NOMO-1 treated with DMSO at 0.1 percent for 48 hours (cell line): ENCODE data around the gene CHMP5.

Experiments used
- DNase-seq: peaks from one replicate; lab custom pipeline; 2025; ENCODE audit not compliant: unreplicated experiment; lab: John Stamatoyannopoulos, UW

Gene CHMP5

DNA sequence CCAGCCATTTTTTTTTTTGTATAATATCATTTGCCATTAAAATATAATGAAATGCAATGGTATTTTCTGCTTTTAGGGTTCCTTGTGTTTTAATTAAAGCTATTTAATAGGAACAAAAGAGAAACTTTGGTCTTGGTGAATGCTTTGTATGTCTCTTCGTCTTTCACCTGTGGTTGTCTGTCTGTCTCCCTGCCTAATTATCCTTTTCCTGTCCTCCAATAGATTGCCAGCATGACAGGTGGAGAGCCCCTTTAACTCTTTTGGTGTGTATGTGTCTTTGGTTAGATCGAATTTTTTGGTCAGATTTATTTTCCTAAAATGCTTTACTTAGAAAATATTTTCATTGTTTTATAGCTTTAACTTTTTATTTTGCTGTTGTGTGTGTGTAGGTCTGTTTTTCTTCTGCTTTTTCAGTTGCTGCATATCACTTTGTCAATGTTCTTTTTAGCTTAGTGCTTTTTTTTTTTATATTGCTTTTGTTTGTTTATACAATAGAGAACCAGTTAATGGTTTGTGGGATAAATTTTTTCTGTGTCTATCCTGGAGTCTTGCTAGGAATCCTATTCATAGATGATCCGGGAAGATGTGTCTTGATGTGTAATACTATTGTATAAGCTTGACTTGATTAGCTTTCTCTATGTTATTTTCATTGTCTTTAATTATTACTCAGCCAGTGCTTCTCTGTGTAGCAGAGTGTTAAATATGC, 8.6 kb downstream of the CHMP5 start:
- DNase-seq = no peak

DNA sequence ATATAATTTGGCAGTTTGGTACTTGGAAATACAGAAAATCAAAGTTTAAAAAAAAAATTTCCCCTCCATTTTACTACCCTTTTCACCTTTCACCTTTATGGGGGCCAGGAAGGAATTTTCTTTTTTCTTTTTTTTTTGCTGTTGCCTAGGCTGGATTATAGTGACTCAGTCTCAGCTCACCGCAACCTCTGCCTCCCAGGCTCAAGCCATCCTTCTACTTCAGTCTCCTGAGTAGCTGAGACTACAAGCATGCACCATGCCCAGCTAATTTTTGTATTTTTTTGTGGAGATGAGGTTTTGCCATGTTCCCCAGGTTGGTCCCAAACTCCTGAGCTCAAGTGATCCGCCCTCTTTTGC, 9.1 kb downstream of the CHMP5 start:
- DNase-seq = no peak

DNA sequence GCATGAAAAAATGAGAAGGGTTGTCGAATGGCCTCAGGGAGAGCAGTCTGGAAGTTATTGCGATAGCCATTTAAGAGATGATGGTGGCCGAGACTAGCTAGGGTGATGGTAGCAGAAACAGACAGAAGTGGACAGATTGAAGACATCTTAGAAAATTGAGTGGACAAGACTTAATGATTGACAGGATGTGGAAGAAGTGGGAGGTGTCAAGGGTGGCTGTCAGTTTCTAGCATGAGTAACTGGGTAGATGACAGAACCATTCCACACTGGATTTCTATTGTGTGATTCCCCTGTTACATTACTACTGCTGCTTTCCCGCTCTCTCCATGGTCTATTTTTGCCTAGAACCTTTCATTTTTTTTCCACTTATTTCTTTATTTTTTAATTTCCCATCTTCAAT, 12.6 kb downstream of the CHMP5 start:
- DNase-seq = no peak

DNA sequence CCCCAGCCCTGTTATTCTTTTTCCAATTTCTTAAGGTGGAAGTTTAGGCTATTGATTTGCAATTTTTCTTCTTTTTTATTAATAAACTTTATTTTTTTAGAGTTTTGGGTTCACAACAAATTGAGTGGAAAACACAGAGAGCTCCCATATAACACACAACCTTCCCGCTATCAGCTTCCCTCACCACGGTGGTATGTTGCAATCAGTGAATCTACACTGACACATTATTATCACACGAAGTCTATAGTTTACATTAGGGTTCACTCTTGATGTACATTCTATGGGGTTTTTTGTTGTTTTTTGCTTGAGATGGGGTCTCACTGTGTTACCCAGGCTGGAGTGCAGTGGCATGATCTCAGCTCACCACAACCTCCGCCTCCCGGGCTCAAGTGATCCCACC, 20.7 kb downstream of the CHMP5 start:
- no peak for DNase-seq

DNA sequence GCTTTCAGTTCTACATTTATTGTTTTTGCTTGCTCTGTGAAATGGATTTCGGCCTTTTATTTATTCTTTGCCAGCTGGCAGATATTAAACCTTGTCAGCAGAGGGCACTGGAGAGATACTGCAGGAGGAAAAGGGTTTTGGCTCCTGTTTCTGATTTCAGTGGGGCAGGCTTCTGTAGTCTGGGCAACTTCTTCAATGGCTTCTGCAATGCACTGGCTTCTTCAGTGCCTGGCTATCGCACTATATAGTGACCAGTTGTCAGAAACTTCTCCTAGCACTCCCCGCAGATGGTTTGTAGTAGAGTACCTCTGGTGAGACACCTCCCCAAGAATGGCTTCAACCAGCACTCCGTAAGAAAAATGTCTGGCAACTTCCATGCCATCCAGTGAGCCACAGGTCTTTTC, 22.2 kb downstream of the CHMP5 start:
- peak; percentile 93 for DNase-seq

DNA sequence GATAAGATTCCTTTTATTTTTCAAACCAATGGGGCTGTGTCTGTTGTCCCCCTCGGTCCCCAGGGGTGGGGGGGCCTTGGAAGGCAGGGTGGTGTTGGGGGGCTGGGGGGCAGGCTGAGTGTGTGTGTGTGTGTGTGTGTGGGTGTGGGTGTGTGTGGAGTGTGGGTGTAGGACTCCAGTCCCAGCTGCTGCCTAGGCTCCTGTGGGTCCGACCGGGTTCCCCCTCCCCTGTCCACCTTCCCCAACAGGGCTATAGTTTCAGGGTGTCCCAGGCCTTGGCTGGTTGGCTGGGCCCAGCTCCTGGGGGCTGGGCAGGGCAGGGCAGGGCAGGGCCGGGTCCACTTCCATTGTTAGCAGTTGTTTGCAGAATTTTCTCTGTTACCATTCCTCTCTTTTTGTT, 23.4 kb downstream of the CHMP5 start:
- DNase-seq = no peak

DNA sequence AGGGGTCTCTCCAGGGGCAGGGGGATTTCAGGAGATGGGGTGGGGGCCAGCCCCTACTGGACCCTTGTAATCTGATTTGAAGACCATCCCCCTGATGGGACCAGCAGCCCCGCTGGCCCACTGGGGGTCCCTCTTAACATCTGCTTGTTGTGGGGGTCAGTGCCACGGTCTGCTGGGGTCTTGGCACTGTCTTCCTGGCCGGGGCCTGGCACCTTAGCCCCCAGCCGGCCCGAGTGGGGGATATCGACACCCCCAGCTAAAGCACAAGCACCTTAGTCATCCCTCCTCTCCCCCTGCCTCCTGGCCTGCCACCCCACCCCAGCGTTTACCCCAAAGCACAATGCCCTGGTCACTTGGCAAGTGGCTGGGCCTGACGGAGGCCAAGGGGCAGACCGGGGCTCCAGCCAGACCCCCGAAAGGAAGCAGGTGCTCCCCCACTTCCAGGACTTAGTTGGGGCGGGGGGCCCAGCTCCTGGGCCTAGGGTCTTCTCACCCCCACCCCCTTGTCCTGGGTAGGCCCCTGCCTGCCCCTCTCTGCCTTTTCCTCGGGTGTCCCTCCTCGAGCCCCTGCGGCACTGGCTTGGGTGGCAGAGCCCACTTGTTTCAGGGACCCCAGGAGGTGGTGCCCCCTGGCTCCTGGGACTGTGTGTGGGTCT, 24.1 kb downstream of the CHMP5 start:
- DNase-seq = no peak

DNA sequence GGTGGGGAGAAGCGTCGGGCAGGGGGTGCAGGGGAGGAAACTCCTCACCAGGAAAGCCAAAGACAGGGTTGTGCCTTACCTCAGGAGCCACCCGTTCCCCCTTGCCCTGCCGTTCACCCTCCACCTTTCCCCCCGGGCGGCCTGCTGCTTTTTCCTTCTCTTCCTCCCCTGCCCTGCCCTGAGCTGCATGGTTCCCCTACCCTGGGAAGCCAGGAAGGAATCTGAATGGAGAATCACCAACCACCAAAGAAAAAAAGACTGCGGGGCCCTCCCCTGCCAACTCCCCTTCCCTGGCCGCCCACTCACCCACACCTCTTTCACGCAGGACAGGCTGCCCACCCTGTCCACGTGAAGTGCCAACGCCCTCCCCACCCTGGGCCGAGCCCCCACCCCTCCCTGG, 24.6 kb downstream of the CHMP5 start:
- DNase-seq = no peak

DNA sequence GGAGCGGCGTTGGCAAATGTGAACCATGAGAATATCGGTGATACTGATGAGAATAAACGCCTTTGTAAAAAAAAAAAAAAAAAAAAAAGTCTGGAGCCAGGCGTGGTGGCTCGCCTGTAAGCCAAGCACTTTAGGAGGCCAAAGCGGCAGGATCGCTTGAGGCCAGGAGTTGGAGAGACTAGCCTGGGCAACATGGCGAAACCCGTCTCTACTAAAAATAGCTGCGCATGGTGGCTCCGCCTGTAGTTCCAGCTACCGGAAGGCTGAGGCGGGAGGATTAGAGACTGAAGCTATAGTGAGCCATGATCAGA, 25.0 kb downstream of the CHMP5 start:
- DNase-seq = no peak

DNA sequence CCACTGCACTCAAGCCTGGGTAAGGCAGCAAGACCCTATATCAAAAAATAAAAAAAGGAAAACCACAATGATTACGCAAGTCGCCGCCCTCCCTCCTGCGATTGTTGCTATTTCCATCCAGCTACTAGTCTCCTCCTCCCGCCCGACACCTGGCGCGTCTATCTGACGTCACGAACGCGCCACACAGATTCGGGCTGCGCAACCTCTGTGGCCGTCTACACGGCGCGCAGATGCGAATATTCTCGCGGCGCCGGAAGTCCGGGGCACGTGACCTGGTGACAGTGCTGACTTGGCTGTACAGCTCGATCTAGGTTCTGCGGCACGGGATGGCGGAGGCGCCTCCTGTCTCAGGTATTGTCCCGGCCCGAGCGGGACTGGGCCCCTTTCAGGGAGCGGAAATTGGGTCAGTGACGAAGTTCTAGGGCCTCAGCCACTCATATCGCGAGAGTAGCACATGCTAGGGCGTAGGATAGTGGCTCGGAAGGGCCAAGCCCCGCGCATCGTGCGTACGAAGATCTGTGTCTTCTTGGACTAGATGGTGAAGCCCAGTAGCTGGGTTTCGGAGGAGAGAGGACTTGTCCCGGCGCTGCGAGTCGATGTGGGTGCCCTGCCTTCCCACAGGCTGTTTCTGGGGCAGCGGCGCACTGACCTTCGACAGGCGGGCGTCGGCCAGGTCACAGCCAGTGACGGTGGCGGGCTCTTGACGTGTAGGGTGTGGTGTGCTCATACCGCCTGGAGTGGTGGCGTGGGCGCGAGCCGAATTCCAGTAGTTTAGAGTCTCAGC, 25.6 kb downstream of the CHMP5 start, which contains the start of gene NFX1:
Gene NFX1, plus strand, starts transcription at position 270 of the 784 bp plus-strand sequence. Its CDS starts 57 bp downstream, at position 327.
- peak; percentile 100 for DNase-seq

DNA sequence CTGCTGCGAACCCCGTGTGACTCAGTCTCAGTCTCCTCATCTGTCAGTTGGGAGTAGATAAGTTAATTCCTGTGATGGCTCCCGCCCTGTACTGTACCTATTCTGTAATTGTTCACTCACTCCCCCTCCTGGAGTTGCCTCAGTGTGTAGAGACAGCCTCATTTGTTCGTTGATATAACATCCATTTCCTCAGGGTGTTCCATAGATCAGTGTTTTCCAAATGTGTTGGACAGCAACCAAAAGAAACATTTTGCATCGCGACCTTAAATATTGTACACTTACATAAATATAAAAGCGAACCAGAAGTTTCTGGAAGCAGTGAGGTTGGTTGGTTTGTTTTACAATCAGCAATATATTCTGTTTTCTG, 26.2 kb downstream of the CHMP5 start:
- DNase-seq = no peak

DNA sequence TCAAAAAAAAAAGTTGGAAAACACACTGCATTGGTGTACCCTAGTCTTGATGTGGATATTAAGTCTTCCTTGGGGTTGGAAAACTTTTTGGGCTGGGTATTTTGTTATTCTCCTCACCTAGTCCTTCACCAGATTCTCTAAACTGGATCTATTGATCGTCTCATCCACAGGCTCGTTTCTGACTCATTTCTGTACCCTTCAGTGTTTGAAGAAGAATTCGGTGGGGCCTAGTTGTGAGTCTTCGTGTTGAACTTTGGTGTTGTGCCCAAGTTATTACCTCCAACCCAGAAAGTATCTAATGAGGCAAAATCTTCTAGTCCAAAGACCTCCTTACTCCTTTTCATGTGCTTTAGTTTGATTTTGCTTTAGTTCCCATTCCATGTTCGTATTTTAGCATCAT, 27.1 kb downstream of the CHMP5 start:
- no peak for DNase-seq

DNA sequence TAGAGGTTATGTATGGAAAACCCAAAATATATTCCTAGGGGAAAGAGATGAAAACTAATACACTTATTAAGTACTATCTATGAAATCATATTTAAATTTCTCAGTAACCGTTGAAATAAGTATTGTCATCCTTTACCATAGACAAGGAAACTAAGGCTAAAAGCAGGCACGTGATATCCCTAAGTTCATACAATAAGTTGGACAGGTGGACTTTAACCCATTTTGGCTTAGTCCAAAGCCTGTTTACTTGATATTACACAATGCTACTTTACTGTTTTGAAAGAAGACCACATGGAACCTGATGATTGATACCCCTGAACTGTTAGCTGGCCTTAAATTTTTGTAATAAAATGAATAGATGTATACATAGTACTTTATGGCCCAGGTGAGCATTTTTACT, 28.9 kb downstream of the CHMP5 start:
- no peak for DNase-seq

DNA sequence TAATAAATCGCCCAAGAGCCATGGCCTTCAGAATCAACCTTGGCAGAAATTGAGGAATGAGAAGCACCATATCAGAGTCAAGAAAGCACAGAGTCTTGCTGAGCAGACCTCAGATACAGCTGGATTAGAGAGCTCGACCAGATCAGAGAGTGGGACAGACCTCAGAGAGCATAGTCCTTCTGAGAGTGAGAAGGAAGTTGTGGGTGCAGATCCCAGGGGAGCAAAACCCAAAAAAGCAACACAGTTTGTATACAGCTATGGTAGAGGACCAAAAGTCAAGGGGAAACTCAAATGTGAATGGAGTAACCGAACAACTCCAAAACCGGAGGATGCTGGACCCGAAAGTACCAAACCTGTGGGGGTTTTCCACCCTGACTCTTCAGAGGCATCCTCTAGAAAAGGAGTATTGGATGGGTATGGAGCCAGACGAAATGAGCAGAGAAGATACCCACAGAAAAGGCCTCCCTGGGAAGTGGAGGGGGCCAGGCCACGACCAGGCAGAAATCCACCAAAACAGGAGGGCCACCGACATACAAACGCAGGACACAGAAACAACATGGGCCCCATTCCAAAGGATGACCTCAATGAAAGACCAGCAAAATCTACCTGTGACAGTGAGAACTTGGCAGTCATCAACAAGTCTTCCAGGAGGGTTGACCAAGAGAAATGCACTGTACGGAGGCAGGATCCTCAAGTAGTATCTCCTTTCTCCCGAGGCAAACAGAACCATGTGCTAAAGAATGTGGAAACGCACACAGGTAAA, 30.0 kb downstream of the CHMP5 start:
- no peak for DNase-seq

DNA sequence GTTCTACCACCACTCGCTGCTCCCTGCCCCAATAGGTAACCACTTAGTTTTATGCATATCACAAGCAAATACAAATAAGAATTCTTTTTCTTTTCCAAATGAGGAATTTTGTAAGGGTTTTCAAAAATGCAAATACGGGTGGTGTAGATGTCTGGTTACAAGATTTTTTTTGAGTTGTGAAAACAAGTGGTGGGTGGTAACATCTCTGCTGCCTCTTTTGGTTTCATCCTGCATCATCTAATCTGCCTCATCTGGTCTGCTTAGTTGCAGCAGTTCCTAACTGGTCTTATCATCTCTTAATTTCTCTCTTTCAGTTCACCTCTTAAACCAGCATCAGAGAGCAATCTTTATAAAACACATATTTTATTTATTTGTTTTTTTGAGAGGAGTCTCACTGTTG, 30.7 kb downstream of the CHMP5 start:
- no peak for DNase-seq

DNA sequence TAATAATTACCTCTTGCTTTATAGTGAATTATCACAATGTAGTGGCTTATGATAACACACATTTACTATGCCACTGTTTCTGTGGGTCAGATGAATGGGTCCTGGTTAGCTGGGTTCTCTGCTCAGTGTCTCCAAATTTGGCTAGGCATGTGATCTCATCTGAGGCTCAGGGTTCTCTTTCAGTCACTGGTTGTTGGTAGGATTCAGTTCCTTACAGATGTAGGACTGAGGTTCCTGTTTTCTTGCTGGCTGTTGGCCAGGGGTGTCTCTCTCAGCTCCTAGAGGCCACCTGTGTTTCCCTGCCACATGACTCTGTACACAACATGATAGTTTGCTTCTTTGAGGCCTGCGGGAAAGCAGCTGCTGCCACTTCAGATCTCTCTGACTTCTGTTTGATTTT, 32.6 kb downstream of the CHMP5 start:
- DNase-seq = peak; percentile 97

DNA sequence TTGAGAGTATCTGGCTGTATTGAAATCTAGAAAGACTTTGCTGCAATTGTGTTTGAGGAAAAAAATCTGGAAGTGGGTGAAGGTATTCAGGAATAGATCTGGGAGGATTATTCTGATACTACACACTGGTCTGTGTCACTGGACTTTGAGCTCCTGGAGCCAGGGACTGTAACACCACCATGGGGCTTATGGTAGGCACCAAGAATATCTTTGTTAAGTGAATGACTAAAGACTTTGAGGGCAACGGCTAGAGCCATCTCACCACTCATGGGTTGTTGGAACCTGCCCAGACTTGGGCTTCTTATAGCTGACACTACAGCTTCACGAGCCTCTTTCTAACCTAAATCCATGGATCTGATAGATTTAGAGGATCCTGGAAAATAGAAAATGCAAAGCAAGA, 35.7 kb downstream of the CHMP5 start:
- DNase-seq = no peak

DNA sequence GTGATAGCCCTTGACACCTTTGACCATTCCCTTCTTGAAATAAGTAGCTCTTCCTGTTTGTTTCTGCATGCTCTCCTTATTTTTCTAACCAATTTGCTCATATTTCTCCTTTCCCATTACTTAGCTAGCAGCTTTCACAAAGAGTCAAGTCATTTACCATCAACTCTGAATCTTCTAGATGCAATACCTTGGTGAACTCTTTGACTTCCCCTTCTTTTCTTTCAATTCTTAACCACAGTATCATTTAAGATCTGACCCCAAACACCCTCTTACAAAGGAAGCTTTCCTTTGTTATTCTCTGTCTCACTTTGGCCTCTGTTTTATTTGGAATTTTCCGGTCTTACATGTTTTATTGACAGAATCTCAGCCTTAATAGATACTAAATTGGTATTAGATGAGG, 39.5 kb downstream of the CHMP5 start:
- DNase-seq = peak; percentile 58

DNA sequence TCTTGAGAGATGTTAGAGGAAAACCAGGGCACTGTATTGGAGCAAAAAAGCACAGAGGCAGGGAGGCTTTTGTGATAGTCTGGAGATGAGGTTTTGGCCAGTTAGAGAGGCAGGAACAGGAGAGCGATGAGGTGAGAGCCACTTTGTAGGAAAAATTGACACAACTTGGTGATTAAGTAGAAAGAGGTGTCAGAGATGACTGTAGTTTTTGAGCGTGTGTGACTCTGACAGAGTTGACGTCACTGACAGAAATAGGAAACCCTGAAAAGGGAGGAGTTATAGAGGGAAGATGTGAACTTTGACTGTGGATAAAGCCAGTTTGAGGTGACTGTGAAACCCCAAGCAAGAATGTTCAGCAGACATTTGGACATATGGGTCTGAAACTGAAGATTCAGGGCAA, 41.2 kb downstream of the CHMP5 start:
- no peak for DNase-seq

DNA sequence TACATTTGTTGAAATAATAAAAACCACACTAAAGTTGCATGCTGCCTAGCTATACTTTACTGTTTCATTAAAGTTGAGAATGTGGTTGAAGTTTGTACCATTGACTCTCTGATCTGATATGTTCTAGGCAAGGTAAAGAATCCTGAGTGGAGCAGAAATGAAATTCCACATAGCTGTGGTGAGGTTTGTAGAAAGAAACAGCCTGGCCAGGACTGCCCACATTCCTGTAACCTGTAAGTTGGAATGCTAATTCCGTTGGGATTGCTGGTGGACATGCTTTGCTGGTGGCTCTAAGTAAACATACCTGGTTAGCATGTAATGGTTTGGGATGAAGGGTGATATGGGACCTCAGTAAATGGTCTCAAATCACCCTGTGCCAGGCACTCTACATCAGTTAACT, 42.2 kb downstream of the CHMP5 start:
- no peak for DNase-seq

DNA sequence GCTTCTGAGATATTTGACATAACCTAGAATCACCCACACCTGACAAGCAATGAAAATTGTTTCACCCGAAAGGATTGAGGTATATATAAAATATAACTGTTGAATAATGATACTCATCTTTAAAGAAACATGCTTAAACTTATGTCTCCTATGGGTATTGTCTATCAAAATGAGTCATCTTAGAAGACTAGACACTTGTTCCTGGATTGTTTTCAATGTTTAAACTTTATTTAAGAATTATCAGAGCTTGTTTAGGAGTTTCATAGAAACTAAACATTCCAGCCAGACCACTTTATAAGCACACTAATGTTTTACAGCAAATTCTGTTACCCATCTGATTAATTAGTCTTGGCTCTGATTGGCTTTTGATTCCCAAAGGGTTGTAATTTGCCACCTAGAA, 45.1 kb downstream of the CHMP5 start:
- DNase-seq = no peak

DNA sequence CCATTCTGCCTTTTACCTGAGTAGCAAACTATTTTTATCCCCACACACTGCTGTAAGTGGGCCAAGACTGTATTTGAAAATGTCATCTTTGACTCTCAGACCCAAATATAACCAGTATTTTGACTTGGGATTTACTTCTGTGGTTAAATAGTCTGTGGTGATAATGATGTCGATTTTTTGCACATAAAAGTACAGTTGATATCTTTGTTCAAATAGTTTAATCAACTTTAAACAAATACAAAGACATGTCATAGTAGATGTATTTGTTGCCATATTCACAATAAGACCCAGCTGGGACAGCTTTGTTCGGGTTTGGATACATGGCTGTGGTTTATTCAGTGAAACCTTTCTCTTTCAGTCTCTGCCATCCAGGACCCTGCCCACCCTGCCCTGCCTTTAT, 45.9 kb downstream of the CHMP5 start:
- DNase-seq = no peak
